ENCODE data around the gene SYCE1L. TPM values are rescaled to one million over a fixed set of nuclear protein-coding genes. Genes with fewer than 3 reads are reported as not detected.
"Not testable (repeated sequence)": the region's sequence is repeated elsewhere in the genome, so short reads cannot be mapped to it uniquely, and the experiment has no call there.

Gene SYCE1L
- 1 to 10 TPM; 4.8 to 6.9 TPM for total RNA-seq

- H3K9ac ChIP-seq (ENCODE audit: low read depth in 2 of 2, low read length in 2 of 2): no peak within 1 kb of the TSS
- no peaks in the 10 kb centered on the region for H3K9me3 ChIP-seq
- no peak within 1 kb of the TSS for H3K4me3 ChIP-seq
- DNase-seq: no peak
- TF ChIP-seq, protein P1, sequence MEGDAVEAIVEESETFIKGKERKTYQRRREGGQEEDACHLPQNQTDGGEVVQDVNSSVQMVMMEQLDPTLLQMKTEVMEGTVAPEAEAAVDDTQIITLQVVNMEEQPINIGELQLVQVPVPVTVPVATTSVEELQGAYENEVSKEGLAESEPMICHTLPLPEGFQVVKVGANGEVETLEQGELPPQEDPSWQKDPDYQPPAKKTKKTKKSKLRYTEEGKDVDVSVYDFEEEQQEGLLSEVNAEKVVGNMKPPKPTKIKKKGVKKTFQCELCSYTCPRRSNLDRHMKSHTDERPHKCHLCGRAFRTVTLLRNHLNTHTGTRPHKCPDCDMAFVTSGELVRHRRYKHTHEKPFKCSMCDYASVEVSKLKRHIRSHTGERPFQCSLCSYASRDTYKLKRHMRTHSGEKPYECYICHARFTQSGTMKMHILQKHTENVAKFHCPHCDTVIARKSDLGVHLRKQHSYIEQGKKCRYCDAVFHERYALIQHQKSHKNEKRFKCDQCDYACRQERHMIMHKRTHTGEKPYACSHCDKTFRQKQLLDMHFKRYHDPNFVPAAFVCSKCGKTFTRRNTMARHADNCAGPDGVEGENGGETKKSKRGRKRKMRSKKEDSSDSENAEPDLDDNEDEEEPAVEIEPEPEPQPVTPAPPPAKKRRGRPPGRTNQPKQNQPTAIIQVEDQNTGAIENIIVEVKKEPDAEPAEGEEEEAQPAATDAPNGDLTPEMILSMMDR (IDR thresholded peaks at IDR 0.05): no peak
- no peak within 1 kb of the TSS for H3K27ac ChIP-seq
- H3K27me3 ChIP-seq: no peaks in the 10 kb centered on the region
- no peaks in the 10 kb centered on the region for H3K4me1 ChIP-seq
- intact Hi-C loops (cut with DNase I): no loop called here
- peaks cover 8% of the 10 kb centered on the region for H3K36me3 ChIP-seq
These were observed at the start of gene SYCE1L for GRCh38 chr16:77199211-77199610. SYCE1L (plus strand) TSS chr16:77199408; CDS start chr16:77199452, 44 bp downstream.

DNA sequence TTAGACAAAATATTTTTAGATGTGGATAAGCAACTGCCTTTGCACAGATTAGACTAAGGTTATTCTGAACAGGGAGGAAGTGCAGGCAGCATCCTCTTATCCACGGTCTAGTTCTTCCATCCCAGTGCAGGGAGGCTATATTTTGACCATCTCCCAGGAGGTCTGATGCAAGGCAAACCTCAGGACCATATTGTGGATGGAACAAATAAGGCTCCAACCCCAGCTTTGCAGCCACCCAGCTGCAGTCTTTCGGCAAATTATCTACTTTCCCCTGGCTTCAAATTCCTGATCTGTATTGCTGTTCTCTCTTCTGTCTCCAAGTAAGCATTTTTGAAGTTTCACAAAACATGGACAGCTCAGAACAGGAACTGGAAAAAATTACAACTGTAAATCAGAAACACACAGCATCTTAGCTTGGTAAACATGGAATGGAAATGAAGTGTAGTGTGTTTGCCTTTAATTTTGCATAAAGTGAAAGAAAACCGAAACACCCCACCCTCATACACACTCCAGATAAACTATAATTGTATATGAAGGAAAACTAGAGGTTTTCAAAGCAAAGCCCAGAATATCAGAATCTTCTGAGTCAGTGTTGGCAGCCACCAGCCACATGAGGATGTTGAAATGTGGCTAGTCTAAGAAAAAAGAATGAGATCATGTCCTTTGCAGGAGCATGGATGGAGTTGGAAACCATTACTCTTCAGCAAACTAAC lies 41.7 kb upstream of the SYCE1L start:
- H3K36me3 ChIP-seq: no peaks in the 10 kb centered on the region
- no peak overlapping the region for H3K4me3 ChIP-seq
- H3K9ac ChIP-seq (ENCODE audit: low read depth in 2 of 2, low read length in 2 of 2): no peak overlapping the region
- H3K27me3 ChIP-seq: no peaks in the 10 kb centered on the region
- no peak for DNase-seq
- no peaks in the 10 kb centered on the region for H3K9me3 ChIP-seq
- no peaks in the 10 kb centered on the region for H3K4me1 ChIP-seq
- TF ChIP-seq, protein P1 (IDR thresholded peaks at IDR 0.05): no peak
- intact Hi-C loops (cut with DNase I): no loop called here
- H3K27ac ChIP-seq: no peak overlapping the region

DNA sequence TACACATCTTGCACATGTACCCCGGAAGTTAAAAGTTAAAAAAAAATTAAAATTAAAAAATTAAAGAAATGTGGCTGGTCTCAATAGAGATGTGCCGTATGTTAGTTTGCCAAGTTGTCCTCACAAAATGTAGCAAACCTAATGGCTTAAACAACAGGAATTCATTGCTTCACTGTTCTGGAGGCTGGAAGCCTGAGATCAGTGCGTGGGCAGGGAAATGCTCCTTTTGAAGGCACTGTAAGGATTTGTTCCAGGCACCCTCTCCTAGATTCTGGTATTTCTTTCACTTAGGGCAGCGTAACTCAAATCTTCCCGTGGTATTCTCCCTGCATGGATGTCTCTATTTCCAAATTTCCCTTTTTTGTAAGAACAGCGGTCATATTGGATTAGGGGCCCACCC lies 40.9 kb upstream of the SYCE1L start:
- intact Hi-C loops (cut with DNase I): no loop called here
- H3K9ac ChIP-seq (ENCODE audit: low read depth in 2 of 2, low read length in 2 of 2): no peak overlapping the region
- H3K36me3 ChIP-seq: no peaks in the 10 kb centered on the region
- H3K27me3 ChIP-seq: no peaks in the 10 kb centered on the region
- H3K4me1 ChIP-seq: no peaks in the 10 kb centered on the region
- H3K4me3 ChIP-seq: no peak overlapping the region
- no peaks in the 10 kb centered on the region for H3K9me3 ChIP-seq
- no peak for DNase-seq
- TF ChIP-seq, protein P1 (IDR thresholded peaks at IDR 0.05): no peak
- H3K27ac ChIP-seq: no peak overlapping the region

- H3K27me3 ChIP-seq: no peaks in the 10 kb centered on the region
- intact Hi-C loops (cut with DNase I): loop anchor here (10.0 kb wide), 1 partner anchor 500 kb away; no protein-coding TSS in a partner anchor
- DNase-seq: no peak
- no peaks in the 10 kb centered on the region for H3K4me1 ChIP-seq
- no peak overlapping the region for H3K27ac ChIP-seq
- no peaks in the 10 kb centered on the region for H3K9me3 ChIP-seq
- TF ChIP-seq, protein P1 (IDR thresholded peaks at IDR 0.05): no peak
- no peak overlapping the region for H3K9ac ChIP-seq (ENCODE audit: low read depth in 2 of 2, low read length in 2 of 2)
- H3K4me3 ChIP-seq: no peak overlapping the region
- no peaks in the 10 kb centered on the region for H3K36me3 ChIP-seq
These were observed 34.2 kb upstream of the SYCE1L start for GRCh38 chr16:77165006-77165405.

DNA sequence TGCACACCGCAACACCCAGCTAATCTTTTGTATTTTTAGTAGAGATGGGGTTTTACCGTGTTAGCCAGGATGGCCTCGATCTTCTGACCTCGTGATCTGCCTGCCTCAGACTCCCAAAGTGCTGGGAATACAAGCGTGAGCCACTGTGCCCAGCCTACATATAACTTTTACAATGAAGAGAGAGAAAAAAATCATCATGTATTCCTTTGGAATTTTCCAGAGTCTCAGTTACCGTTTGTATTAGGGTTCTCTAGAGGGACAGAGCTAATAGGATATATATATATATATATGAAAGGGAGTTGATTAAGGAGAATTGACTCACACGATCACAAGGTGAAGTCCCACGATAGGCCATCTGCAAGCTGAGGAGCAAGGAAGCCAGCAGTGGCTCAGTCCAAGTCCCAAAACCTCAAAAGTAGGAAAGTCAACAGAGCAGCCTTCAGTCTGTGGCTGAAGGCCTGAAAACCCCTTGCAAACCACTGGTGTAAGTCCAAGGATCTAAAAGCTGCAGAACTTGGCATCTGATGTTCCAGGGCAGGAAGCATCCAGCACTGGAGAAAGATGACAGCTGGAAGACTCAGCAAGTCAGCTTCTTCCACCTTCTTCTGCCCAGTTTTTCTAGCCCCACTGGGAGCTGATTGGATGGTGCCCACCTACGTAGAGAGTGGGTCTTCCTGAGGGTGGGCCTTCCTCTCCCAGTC lies 33.5 kb upstream of the SYCE1L start:
- not testable (repeated sequence) for H3K36me3 ChIP-seq; H3K27ac ChIP-seq; H3K9me3 ChIP-seq; H3K9ac ChIP-seq (ENCODE audit: low read depth in 2 of 2, low read length in 2 of 2); DNase-seq; H3K4me1 ChIP-seq; H3K27me3 ChIP-seq; H3K4me3 ChIP-seq
- intact Hi-C loops (cut with DNase I): loop anchor here (10.0 kb wide), 1 partner anchor 501 kb away; no protein-coding TSS in a partner anchor

GRCh38 chr16:77166726-77167125 lies 32.5 kb upstream of the SYCE1L start:
- no peak overlapping the region for H3K27ac ChIP-seq
- no peaks in the 10 kb centered on the region for H3K9me3 ChIP-seq
- no peak for DNase-seq
- TF ChIP-seq, protein P1 (IDR thresholded peaks at IDR 0.05): no peak
- no peak overlapping the region for H3K4me3 ChIP-seq
- H3K4me1 ChIP-seq: no peaks in the 10 kb centered on the region
- no peak overlapping the region for H3K9ac ChIP-seq (ENCODE audit: low read depth in 2 of 2, low read length in 2 of 2)
- H3K27me3 ChIP-seq: no peaks in the 10 kb centered on the region
- H3K36me3 ChIP-seq: no peaks in the 10 kb centered on the region
- intact Hi-C loops (cut with DNase I): loop anchor here (10.0 kb wide), 1 partner anchor 502 kb away; no protein-coding TSS in a partner anchor
